Karpas-422 (cell line): ENCODE results near the gene NCAM2. TPM values are rescaled to one million over a fixed set of nuclear protein-coding genes. Genes with fewer than 3 reads are reported as not detected.
A peak's percentile ranks its signal among the peaks of the same experiment; 100 is the strongest.

ENCODE experiments used
- DNase-seq: peaks from one replicate; pipeline ENCODE4 v3.0.0-alpha.2; 2015
- H2AFZ ChIP-seq: fragments of 200-600 bp; sonication (generic); 2 replicates; pipeline ENCODE4 v1.6.1; 2014; ENCODE audit warnings: antibody characterized with exemption, low read length, mixed read lengths
- H3K27ac ChIP-seq: fragments of 200-600 bp; sonication (generic); 2 replicates; pipeline ENCODE4 v1.5.1; 2014; ENCODE audit warnings: mild to moderate bottlenecking, low read length, moderate library complexity
- H3K27me3 ChIP-seq: fragments of 200-600 bp; sonication (generic); 2 replicates; pipeline ENCODE4 v1.6.1; 2014; ENCODE audit warnings: low read length, mixed read lengths
- H3K36me3 ChIP-seq: fragments of 200-600 bp; sonication (generic); 2 replicates; pipeline ENCODE4 v1.6.1; 2014; ENCODE audit warnings: low read length, mixed read lengths; ENCODE audit not compliant: insufficient read depth
- H3K4me1 ChIP-seq: fragments of 200-600 bp; sonication (generic); 2 replicates; pipeline ENCODE4 v1.6.1; 2014; ENCODE audit warnings: mild to moderate bottlenecking, low read length, mixed read lengths
- H3K4me2 ChIP-seq: fragments of 200-600 bp; sonication (generic); 2 replicates; pipeline ENCODE4 v1.6.1; 2014; ENCODE audit warnings: low read length, low read depth, mild to moderate bottlenecking; ENCODE audit not compliant: poor library complexity, severe bottlenecking
- H3K4me3 ChIP-seq: fragments of 200-600 bp; sonication (generic); 2 replicates; pipeline ENCODE4 v1.5.1; 2014; ENCODE audit warnings: mild to moderate bottlenecking, antibody characterized with exemption, low read length, mixed read lengths
- H3K79me2 ChIP-seq: fragments of 200-600 bp; sonication (generic); 2 replicates; pipeline ENCODE4 v1.6.1; 2014; ENCODE audit warnings: mild to moderate bottlenecking, low read length, mixed read lengths
- H3K9ac ChIP-seq: fragments of 200-600 bp; sonication (generic); 2 replicates; pipeline ENCODE4 v1.6.0; 2014; ENCODE audit warnings: low read length
- H3K9me2 ChIP-seq: fragments of 200-600 bp; sonication (generic), shearing (Covaris generic); replicated peaks from 2 replicates; pipeline ENCODE4 v1.6.0; 2014; ENCODE audit warnings: mild to moderate bottlenecking, low read length, moderate library complexity; ENCODE audit not compliant: insufficient read depth
- H3K9me3 ChIP-seq: fragments of 300-700, 200-600 bp; sonication (generic); 2 replicates; pipeline ENCODE4 v1.6.1; 2014; ENCODE audit warnings: low read length, mixed read lengths
- H4K20me1 ChIP-seq: fragments of 200-600 bp; sonication (generic); 2 replicates; pipeline ENCODE4 v1.6.1; 2014; ENCODE audit warnings: mild to moderate bottlenecking, antibody characterized with exemption, low read length, low read depth; ENCODE audit not compliant: insufficient read depth
- total RNA-seq: library from RNA; depleted of rRNA; stranded (reverse); fragments of >200 nt; shearing (Covaris generic); gene quantifications from 2 replicates; pipeline ENCODE4 v1.2.3, GENCODE V29; 2014; ENCODE audit warnings: low replicate concordance

Gene NCAM2
- total RNA-seq, 1 experiment from 2014 or later, result not detected

DNA sequence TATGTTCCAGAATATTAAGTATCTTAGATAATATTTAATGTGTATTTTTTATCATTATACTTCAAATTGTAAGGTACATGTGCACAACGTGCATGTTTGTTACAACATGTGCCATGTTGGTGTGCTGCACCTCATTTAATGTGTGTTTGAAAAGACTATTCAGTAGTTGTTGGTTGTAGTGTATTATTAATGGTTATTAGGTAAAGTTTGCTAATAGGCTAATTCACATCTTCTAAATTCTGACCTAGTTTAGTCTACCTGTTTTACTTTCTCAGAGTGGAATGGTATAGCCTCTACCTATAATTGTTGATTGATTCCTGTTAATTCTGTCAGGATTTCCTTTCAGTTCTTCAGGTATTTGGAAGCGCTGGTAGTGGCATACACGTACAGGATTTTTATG, 153.0 kb downstream of the NCAM2 start:
- H3K9me3 ChIP-seq, result no peaks in the 10 kb centered on the region
- no peak overlapping the region for H3K4me3 ChIP-seq
- H3K27ac ChIP-seq, result no peak overlapping the region
- H3K9me2 ChIP-seq, result no peaks in the 10 kb centered on the region
- no peaks in the 10 kb centered on the region for H3K4me1 ChIP-seq
- no peak overlapping the region for H2AFZ ChIP-seq
- no peak overlapping the region for H3K4me2 ChIP-seq
- H3K9ac ChIP-seq, result no peak overlapping the region
- no peak for DNase-seq
- no peaks in the 10 kb centered on the region for H3K79me2 ChIP-seq
- no peaks in the 10 kb centered on the region for H3K27me3 ChIP-seq
- H4K20me1 ChIP-seq, result no peaks in the 10 kb centered on the region
- no peaks in the 10 kb centered on the region for H3K36me3 ChIP-seq

- Histone ChIP-seq H3K9ac (no peak overlapping the region), H4K20me1 (no peaks in the 10 kb centered on the region), H3K36me3 (no peaks in the 10 kb centered on the region), H3K4me1 (no peaks in the 10 kb centered on the region), H3K4me2 (no peak overlapping the region), H3K4me3 (no peak overlapping the region), H3K27me3 (no peaks in the 10 kb centered on the region), H3K9me3 (no peaks in the 10 kb centered on the region), H3K27ac (no peak overlapping the region), H3K9me2 (no peaks in the 10 kb centered on the region), H2AFZ (no peak overlapping the region), H3K79me2 (no peaks in the 10 kb centered on the region)
- DNase-seq, result no peak
These were observed 158.2 kb downstream of the NCAM2 start for GRCh38 chr21:21156397-21156796.

GRCh38 chr21:21156957-21157356, 158.7 kb downstream of the NCAM2 start:
- Histone ChIP-seq H4K20me1 (no peaks in the 10 kb centered on the region), H3K27me3 (no peaks in the 10 kb centered on the region), H2AFZ (no peak overlapping the region), H3K4me1 (no peaks in the 10 kb centered on the region), H3K27ac (no peak overlapping the region), H3K79me2 (no peaks in the 10 kb centered on the region), H3K9me3 (no peaks in the 10 kb centered on the region), H3K9me2 (no peaks in the 10 kb centered on the region), H3K4me3 (no peak overlapping the region), H3K4me2 (no peak overlapping the region), H3K9ac (no peak overlapping the region), H3K36me3 (no peaks in the 10 kb centered on the region)
- DNase-seq, result no peak

GRCh38 chr21:21158376-21158918, 160.2 kb downstream of the NCAM2 start:
- DNase-seq, result no peak
- H3K4me3 ChIP-seq, result no peak overlapping the region
- H3K9me3 ChIP-seq, result no peaks in the 10 kb centered on the region
- no peaks in the 10 kb centered on the region for H3K27me3 ChIP-seq
- no peaks in the 10 kb centered on the region for H3K79me2 ChIP-seq
- no peak overlapping the region for H2AFZ ChIP-seq
- no peaks in the 10 kb centered on the region for H3K4me1 ChIP-seq
- no peak overlapping the region for H3K9ac ChIP-seq
- H3K4me2 ChIP-seq, result no peak overlapping the region
- no peaks in the 10 kb centered on the region for H3K9me2 ChIP-seq
- H4K20me1 ChIP-seq, result no peaks in the 10 kb centered on the region
- H3K36me3 ChIP-seq, result no peaks in the 10 kb centered on the region
- H3K27ac ChIP-seq, result no peak overlapping the region

GRCh38 chr21:21159253-21159899, 161.2 kb downstream of the NCAM2 start:
- no peak overlapping the region for H2AFZ ChIP-seq
- H4K20me1 ChIP-seq, result no peaks in the 10 kb centered on the region
- no peak overlapping the region for H3K27ac ChIP-seq
- no peaks in the 10 kb centered on the region for H3K4me1 ChIP-seq
- no peak overlapping the region for H3K9ac ChIP-seq
- no peaks in the 10 kb centered on the region for H3K27me3 ChIP-seq
- no peak overlapping the region for H3K4me2 ChIP-seq
- no peaks in the 10 kb centered on the region for H3K36me3 ChIP-seq
- DNase-seq, result no peak
- H3K9me2 ChIP-seq, result no peaks in the 10 kb centered on the region
- no peak overlapping the region for H3K4me3 ChIP-seq
- no peaks in the 10 kb centered on the region for H3K79me2 ChIP-seq
- H3K9me3 ChIP-seq, result no peaks in the 10 kb centered on the region

DNA sequence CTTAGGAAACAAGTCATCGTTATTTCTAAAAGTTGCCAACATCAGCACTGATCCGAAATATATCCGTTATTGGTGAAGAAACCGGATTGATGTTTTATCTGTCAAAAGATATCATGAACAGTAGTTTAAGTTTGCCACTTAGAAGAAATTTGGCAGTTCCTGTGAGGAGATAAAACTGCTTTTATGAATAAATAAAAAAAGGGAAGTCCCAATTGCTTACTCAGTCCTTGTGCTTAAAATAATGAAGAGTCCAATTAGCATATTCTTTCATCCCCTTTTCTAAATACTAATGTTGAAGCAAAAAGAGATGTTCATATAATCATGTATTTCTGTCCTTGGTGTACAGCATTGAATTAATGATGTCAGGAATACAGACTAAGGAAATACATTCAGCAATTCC, 164.6 kb downstream of the NCAM2 start:
- Histone ChIP-seq H3K36me3 (no peaks in the 10 kb centered on the region), H3K27ac (no peak overlapping the region), H2AFZ (no peak overlapping the region), H3K9me2 (no peaks in the 10 kb centered on the region), H3K4me2 (no peak overlapping the region), H4K20me1 (no peaks in the 10 kb centered on the region), H3K9me3 (no peaks in the 10 kb centered on the region), H3K27me3 (no peaks in the 10 kb centered on the region), H3K79me2 (no peaks in the 10 kb centered on the region), H3K9ac (no peak overlapping the region), H3K4me1 (no peaks in the 10 kb centered on the region), H3K4me3 (no peak overlapping the region)
- no peak for DNase-seq

- H3K36me3 ChIP-seq, result no peaks in the 10 kb centered on the region
- DNase-seq, result peak; percentile 78
These were observed 165.7 kb downstream of the NCAM2 start for GRCh38 chr21:21163904-21164303.

DNA sequence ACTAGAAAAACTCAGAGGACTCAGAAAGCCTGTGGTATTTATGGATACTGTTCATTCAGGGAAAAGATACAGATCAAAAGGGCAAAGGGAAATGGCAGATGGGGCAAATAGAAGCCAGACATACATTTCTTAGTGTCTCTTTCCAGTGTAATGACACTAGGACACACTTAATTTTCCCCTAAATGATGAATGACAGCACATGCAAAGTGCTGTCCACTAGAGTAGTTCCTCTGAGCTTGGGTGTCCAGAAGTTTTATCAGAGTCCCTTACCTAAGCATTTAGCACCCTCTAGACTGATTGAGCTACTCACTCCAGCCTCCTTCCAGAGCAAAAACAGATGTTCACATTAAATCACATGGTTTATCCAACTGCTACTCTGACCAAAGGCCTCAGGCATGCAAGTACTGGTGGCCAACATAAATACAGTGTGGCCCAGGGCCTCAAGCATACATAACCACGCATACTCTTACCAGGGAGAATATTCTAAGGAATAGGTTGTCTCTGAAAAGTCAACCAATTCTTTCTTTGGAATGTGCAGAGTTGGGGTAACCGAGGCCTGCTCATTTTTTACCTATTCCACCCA, 166.9 kb downstream of the NCAM2 start:
- H3K36me3 ChIP-seq, result no peaks in the 10 kb centered on the region
- no peaks in the 10 kb centered on the region for H3K27me3 ChIP-seq
- no peaks in the 10 kb centered on the region for H4K20me1 ChIP-seq
- no peak overlapping the region for H3K27ac ChIP-seq
- no peaks in the 10 kb centered on the region for H3K9me3 ChIP-seq
- H2AFZ ChIP-seq, result no peak overlapping the region
- no peak overlapping the region for H3K4me3 ChIP-seq
- no peaks in the 10 kb centered on the region for H3K79me2 ChIP-seq
- no peak for DNase-seq
- no peaks in the 10 kb centered on the region for H3K4me1 ChIP-seq
- H3K4me2 ChIP-seq, result no peak overlapping the region
- no peak overlapping the region for H3K9ac ChIP-seq
- H3K9me2 ChIP-seq, result no peaks in the 10 kb centered on the region

More at GRCh38 chr21:21163904-21164303, 165.7 kb downstream of the NCAM2 start:
- Histone ChIP-seq H3K9ac (no peak overlapping the region), H3K9me2 (no peaks in the 10 kb centered on the region), H3K4me2 (no peak overlapping the region), H3K9me3 (no peaks in the 10 kb centered on the region), H3K4me1 (no peaks in the 10 kb centered on the region), H4K20me1 (no peaks in the 10 kb centered on the region), H3K27ac (no peak overlapping the region), H3K79me2 (no peaks in the 10 kb centered on the region), H2AFZ (no peak overlapping the region), H3K27me3 (no peaks in the 10 kb centered on the region), H3K4me3 (no peak overlapping the region)
